ENCODE results near the gene TMOD3. TPM values are rescaled to one million over a fixed set of nuclear protein-coding genes. Genes with fewer than 3 reads are reported as not detected.
A peak's percentile ranks its signal among the peaks of the same experiment; 100 is the strongest.

TMOD3 gene
- total RNA-seq, 1 experiment from 2014 or later: 30.8 TPM

DNA sequence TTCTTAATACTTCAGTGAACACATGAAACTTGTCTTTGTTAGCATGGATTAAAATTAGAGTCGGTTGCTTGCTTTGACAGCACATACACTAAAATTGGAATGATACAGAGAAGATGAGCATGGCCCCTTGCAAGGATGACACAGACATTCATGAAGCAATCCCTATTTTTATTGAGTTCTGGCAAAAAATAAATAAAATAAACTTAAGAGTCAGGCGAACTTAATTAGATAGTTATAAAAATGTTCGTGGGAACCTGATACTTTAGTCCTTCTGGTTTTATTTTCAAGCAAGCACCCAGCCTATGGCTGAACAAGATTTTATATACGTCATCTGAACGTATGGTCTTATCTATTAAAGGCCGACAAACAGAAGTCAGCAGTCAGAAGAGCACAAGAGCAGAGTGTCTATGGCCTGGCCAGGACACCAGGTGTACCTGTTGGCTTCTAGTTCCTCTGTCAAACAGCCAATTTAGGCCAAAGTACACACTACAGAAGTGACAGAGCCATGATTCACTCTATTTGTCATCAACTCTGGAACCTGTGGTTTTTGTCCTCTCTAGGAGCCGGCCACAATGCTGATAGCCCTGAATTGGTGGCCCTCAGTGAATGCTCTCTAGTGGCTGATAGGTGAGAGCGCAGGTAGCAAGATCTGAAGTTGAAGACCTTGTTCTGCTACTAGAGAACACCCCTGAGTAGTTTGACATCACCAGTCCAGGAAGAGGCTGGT, 77.8 kb downstream of the TMOD3 start:
- peak; percentile 71 for DNase-seq (ENCODE audit: low read depth)

DNA sequence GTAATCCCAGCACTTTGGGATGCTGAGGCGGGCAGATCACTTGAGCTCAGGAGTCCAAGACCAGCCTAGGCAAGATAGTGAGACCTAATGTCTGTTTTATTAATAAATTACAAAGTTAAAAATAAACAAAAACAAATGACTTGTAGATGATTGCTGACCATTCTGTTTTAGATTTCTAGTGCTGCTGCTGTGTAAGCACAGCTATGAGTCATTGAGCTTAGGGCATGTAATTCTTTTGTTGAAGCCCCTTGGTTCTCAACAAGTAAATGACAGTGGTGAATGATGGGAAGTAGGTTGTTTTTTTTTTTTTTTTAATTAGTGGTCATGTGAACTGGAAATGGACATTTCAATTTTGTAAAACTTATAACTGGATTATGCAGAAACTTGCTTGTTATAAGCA, 78.9 kb downstream of the TMOD3 start:
- DNase-seq (ENCODE audit: low read depth): peak; percentile 40

DNA sequence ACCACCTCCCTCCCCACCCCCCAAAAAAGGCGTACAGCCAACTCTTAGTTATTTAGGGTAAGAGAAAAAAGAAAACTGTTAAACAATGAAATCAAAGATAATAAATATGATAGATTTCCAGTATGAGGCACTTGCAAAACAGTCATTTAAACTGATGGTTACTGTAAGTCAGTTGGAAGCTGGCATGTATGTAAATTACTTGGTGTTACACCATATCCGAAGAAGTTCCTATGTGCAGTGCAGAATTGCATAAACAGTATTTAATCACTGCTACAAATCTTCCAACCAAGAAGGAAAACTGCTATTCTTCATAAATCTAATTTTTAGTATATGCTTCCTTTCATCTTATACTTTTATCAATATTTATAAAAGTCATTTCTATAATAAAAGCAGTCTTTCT, 80.1 kb downstream of the TMOD3 start:
- no peak for DNase-seq (ENCODE audit: low read depth)

DNA sequence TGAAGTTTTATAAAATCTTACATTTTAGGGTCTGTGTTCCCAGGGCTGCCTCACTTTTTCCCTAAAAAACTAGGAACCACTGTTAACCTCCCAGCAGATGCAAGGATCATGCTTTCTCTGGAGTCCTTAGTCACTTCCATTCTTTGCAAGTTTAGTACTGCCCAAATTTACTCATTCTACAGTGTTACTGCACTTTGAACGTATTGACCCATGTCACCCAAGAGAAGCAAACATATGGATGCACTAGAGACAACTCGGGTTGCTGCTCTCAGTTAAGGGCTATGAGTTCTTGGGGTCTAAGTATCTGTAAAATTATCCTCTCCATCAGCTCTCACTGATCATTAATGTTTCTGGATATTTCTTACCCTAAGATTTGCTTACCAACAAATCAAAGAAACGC, 83.1 kb downstream of the TMOD3 start:
- no peak for DNase-seq (ENCODE audit: low read depth)

DNA sequence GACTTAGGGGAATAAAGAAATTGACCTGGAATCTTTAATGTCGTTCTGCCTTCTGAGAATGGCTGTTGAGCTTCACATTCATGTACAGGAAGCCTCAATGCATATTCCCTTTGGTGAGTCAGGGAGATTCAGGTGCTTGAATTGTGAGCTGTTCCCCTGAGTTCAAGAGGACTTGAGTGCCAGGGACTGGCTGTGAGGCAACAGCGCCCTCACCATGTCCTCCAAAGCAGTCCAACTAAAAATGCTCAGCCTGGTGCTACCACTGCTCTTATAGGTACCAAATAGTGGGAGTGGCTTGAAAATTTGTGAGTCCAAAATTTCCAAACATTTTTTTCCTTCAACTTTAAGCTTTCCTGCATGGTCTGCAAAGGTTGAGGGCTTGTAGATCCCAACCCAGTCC, 88.0 kb downstream of the TMOD3 start:
- DNase-seq (ENCODE audit: low read depth): peak; percentile 15

DNA sequence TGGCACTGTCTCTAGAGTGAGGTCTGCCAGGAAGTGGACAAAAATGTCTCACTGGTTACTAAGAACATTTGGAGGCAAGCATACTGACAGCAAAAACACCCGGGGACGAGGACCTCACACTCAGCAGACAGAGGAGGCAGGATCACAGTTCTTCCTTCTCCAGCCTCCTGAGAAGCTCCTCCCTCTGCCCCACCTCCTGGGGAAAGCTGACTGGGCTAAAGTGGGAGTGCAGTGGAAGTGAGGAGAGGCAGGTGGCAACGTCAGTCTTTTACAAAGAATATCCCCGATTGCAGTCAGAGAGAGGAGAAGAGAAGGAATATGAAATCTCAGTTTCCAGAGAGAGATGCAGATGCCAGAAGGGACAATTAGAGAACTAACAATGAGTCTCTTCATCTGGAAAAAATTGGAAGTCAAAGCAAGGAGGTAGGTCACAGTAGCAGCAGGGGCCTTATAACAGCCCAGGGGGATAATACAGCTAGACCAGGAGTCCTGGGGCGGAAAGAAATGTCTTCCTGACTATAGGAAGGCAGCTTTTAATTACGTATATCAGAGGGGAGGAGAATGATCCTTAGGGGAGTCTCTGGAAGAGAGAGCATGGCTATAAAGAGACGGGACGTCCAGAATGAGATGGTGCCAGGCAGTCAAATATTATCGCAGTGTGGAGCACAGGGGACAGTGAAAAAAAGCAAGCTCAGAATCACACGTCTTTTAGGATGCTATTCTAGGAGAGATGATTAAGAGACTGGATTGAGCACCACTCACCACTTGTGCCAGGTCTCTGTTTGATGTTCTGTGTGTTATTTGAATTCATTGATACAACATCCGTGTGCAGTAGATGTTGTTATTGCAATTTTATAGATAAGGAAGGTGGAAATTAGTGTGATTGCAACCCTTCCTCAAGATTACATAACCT, 95.0 kb downstream of the TMOD3 start:
- peak; percentile 27 for DNase-seq (ENCODE audit: low read depth)

DNA sequence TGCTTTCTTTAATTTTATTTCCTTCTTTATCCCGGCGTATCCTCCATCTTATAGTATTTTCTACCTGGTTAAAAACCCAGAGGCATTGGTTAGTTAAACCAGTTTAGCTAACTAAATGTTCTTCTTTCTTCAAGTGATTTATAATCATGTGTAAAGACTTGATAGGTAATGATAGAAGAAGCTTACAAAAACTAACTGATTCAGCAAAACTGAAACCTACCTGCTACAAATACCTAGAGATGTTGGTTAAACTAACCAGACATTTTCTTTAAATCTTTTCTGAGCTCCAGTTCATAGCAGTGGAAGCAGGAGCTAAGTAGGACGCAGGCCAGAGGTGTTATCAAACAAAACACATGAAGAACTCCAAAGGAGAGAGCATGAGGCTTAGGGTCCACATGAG, 97.4 kb downstream of the TMOD3 start:
- no peak for DNase-seq (ENCODE audit: low read depth)

DNA sequence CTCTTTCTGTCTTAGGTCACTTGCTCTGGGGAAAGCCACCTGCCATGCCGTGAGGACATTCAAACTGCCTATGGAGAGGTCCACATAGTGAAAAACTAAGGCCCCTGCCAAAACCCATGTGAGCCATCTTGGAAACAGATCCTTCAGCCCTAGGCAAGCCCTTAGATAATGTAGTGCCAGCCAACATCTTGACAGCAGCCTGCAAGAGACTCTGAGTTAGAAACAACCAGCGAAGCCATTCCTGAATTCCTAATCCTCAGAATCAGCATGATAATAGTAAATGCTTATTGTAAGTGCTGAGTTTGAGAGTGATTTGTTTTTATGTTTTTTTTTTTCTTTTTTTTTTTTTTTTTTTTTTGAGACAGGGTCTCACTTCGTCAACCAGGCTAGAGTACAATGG, 101.6 kb downstream of the TMOD3 start:
- DNase-seq (ENCODE audit: low read depth): no peak

DNA sequence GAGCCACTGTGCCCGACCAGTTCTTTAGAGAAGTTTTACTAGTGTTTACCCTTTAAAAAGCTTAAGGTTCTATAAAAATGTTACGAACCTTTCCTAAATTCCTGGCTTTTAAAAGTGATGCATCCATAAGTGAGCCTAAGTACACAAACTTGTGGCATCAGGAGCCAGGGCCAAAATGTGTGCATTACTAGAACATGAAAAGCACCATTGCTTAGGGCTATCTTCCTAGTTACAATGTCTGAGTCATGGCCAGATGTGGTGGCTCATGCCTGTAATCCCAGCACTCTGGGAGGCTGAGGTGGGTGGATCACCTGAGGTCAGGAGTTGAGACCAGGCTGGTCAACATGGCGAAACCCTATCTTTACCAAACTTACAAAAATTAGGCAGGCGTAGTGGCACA, 102.2 kb downstream of the TMOD3 start:
- no peak for DNase-seq (ENCODE audit: low read depth)

DNA sequence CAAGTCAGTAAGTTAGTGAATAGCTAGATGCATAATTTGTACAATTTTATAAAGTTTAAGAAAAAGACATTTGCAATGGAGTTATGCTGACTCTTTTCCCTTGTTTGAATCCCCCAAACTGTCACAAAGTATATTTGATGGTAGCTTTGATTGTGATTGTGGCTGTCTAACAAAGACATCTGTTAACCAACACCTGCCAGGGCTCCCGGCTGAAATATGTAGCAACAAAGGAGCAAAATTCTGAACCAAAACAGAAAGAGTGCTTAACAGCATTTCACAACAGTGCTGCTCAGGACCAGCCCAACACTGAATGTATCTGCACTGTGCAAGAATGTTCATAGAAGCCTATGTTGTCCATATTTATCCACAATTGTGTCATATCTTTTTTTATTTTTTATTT, 102.7 kb downstream of the TMOD3 start:
- DNase-seq (ENCODE audit: low read depth): no peak

DNA sequence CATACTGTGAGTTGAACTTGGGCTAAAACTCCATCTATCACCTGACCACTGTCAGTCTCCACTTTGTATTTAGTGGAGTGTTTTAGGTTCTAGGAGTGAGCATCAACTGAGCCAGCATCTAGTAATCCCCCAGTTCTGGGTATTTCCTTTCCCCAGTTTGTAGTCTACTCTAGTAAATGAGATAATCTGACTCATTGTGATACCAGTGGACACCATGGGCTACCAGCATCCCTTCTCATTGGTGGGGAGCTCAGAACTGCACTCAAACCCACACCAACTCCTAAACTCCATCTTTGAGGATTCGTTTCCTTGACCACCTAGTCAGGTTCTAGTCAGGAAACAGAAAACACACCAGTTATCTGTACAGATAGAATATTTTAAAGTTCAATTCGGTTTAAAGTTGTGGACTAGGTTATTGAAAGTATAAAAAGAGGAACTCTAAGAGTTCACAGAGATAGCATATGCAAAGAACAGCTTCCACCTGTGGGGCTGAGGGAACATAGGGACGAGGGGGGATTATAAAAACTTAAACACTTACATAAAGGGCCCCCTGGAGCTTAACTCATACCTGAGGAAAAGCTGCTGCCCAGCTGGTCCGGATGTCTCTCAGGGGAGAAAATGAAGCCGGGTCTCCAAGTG, 106.1 kb downstream of the TMOD3 start:
- DNase-seq (ENCODE audit: low read depth): peak; percentile 7

DNA sequence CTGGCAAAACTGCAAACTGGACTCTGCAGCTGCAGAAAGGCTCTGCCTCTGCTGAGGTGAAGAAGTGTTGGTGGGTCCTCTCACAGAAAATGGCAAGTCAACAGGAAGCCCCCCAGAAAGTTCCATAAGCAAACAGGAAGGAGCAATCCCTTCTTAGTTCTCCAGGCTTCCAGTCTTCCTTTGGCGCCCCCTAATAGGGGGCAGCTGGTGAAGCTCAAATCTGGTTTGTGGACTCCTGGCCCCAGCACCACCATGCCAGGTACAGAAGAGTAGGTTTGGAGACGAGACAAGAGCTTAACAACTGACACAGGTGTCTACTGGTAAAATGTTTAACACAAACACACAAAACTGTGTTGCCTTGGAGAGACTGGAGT, 106.6 kb downstream of the TMOD3 start:
- DNase-seq (ENCODE audit: low read depth): no peak

DNA sequence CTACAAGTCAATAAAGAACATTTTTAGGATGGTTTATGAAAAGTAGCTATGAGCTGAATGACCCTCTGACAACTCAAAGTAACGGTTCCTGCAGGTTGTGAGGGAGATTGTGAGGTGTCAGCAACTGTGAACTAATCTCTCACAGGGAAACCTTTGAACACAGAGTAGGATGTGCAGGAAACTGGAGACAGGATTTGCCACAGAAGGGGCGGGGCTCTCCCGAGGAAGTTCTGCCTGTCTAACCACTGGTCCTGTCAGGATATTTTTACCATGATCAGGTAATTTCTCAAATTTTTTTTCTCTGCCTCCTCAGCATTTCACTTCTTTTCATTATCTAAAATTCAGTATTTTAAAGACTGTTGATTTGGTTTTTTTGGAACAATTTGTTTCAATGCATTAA, 108.8 kb downstream of the TMOD3 start:
- DNase-seq (ENCODE audit: low read depth): no peak

DNA sequence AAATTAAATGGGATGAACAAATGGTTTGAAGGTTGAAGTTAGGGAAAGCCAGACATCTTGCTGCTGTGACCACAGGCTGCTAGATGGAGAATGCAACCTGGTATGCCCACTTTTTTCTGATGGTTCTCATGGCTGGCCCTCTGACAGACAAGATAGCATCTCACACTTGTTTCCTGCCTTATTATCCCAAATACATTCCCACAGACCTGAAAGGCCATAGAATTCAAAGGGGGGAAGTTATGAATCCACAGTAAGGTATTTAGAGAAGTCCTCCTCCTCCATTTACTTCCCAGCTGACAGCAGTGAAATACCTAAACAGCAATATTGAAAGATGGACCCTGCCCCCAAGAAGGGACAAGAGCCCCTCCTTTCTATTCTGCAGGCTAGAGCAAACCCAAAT, 109.8 kb downstream of the TMOD3 start:
- DNase-seq (ENCODE audit: low read depth): no peak

DNA sequence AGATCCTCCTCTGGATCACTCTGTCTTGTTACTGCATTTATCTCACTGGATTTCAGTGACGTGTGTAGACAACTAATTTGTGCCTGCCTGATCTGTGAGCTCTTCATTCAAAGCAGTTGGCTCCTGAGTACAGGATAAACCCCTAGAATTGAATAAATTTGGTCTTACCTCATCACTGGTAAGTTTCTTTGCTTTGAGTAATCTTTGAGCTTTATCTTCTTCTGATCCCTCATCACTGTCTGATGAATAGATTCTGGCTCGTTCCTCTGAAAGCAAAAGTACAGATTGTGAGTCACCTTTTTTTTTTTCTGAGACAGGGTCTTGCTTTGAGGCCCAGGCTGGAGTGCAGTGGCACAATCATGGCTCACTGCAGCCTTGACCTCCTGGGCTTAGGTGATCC, 117.7 kb downstream of the TMOD3 start:
- DNase-seq (ENCODE audit: low read depth): no peak

DNA sequence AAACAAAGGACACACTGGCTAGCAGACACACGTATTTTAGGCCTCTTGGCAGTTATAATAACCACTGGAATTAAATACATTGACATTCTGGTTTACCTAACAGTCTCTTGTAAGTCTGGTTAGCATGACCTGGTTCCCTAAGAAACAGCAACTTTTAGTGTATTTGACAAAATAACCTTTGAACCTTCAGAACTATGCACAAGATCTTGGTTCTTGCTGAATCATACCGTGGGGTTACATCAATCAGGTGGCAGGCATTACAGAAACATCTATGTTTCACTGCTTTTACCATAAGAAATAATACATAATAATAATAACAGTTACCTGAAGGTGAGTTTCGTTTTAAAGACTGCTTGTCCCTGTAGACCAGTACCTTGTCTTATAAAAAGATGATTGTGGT, 123.4 kb downstream of the TMOD3 start:
- no peak for DNase-seq (ENCODE audit: low read depth)

DNA sequence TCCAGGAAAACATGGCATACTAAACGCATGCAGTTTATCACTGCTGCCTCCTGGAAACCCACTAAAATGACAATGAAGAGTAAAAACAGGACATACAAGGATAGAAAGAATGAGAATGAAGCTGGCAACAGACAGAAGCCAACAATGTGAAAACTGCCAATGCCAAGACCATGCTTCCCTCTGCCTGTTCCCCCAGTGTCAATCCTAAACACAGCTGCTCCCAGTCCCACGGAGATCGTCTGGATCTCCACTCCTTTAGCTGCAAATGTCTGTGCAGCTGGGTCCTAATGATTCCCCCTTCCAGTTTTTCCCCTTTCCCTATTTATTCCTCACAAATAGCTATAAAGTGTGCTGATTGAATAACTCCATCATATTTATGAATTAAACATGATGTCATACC, 126.1 kb downstream of the TMOD3 start:
- no peak for DNase-seq (ENCODE audit: low read depth)

Other genes with a start within 250 kb of the TMOD3 start
- 20.9 and 21.9 TPM in 2 replicates for gene DMXL2, start 206.9 kb upstream of the TMOD3 start, total RNA-seq (2014; rRNA removed)
- not detected in 2 replicates for gene SCG3, start 148.2 kb upstream of the TMOD3 start, total RNA-seq (2014; rRNA removed)
- 4.2 and 4.7 TPM in 2 replicates for gene LYSMD2, start 92.0 kb upstream of the TMOD3 start, total RNA-seq (2014; rRNA removed)
- 5.0 and 5.8 TPM in 2 replicates for gene TMOD2, start 78.1 kb upstream of the TMOD3 start, total RNA-seq (2014; rRNA removed)
- 46.0 and 48.9 TPM in 2 replicates for gene LEO1, start 142.1 kb downstream of the TMOD3 start, total RNA-seq (2014; rRNA removed)
- gene MAPK6, start 189.6 kb downstream of the TMOD3 start, total RNA-seq (2014; rRNA removed): 53.9 and 67.1 TPM in 2 replicates